Stimulated activated CD8-positive, alpha-beta memory T cell treated with anti-CD3 and anti-CD28 coated beads, Interleukin-12 subunit alpha, Interleukin-12 subunit beta, amount 100 ng/mL, for 24 hours (primary cell): ENCODE data around the gene AP3D1.
"Not testable (repeated sequence)": the region's sequence is repeated elsewhere in the genome, so short reads cannot be mapped to it uniquely, and the experiment has no call there.

Experiments used
- DNase-seq: peaks from one replicate; pipeline ENCODE4 v3.0.0-alpha.2; 2020; ENCODE audit errors: extremely low read depth

Gene AP3D1

DNA sequence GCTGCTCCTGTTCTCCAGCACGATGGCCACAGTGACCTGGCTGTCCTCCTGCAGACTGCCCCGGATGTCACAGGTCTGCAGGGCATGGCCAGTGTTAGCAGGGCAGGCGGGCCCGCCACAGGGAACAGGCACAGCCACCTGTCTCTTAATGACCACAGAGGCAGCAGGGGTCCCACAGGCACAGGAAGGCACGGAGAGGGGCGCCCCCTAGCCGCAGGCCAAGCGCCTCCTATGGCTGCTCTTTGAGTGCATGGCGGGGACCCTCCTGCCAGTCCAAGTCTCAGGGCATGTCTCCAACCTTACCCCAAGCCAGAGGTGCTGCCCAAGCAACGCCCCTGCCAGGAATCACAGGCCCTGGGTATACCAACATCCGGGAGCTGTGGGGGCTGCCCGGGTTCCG, 40.5 kb downstream of the AP3D1 start:
- no peak for DNase-seq

DNA sequence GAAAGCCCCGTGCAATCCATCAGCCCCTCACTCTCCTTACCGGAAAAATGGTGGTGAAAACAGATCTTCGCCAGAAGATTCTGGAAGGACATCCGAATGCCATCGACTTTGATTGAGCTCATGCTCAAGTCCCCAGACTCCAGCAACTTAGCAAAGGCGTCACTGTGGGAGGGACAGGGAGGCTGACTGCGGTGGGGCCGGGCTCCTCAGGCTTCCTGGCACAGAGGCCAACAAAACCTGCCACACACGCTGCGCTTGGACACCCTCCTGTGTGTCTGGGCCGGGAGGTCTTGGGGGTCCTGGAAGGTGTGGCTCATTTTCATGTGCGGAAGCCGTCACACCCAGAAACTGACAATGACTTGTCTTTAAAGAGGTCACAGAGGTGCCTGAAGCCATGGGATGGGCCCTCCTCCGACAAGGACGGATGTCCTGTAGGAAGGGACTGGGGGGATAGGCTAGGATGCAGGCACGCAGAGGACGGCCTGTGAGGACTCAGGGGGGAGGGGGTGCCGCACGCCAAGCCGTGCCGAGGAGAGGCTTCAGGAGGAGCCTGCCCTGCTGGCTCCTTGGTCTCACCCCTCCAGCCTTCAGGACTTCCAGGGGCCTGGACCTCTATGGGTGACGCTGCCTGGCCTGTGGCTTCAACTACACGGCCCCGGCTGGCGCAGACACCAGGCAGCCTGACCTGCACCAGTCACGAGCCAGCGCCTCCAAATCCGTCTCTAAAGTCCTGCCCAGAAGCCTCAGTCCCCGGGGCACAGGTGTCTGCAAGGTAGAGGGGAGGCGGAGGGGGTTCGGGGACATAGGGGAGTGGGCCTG, 42.1 kb downstream of the AP3D1 start:
- DNase-seq = no peak

DNA sequence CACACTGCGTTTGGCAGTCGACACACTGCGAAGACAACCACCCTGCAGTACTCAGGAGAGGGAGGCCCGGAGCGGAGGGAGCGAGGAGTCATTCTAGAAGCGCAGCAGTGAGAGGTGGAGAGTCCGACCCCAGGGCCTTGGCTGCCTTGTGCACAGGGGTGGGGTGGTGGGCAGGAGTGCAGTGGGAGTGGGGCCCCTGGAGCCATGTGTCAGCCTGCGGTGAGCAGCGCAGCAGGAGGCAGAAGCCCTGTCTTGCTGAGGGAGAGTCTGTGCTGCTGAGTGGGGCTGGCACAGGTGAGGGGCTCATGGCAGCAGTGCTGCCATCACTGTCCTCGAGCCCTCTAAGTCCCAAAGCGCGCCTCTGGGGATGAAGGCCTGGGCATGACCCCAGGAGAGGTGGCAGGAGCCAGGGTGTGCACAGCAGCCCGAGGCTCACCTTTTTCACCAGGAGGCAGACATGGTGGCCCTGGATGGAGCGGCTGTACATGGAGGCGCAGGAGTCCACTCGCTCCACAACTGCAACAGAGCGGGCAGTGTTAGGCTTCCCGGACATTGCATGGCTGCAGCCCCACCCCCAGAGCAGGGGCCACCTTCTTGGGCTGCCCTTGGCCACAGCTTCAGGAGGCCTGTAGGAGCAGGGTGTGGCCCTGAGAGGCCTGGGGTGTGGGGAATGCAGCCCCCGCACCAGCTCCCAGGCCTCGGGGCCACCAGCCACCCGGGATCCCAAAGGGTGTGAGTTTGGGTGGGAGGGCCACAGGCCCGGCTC, 42.9 kb downstream of the AP3D1 start:
- DNase-seq = no peak

DNA sequence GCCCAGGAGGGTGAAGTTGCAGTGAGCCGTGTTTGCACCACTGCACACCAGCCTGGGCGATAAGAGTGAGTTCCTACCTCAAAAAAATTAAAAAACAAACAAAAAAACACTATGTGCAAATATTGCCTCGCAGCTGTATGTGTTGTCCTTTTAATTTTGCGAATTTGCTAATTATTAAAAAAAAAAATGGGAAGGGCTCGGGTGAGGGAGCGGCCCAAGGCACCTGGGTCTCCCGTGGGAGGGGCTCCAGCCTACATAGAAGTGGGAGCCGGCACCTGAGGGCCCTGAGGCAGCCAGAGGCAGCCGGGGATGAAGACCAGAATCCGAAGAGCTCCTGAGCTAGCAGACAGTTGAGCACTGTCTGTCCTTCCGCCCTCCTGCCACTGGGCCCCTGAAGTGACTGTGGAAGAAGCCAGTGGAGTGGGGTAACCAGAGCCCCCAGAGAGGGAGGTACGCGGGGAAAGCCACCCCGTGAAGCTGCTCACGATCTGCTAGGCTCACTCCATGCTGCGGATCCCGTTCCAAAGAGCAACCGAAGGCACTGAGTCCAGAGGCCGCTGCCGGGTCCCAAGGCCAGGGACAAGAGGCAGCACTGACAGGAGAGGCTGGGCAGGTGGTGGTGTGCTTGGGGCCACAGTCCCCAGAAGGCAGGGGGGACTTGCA, 48.2 kb downstream of the AP3D1 start:
- DNase-seq = no peak

DNA sequence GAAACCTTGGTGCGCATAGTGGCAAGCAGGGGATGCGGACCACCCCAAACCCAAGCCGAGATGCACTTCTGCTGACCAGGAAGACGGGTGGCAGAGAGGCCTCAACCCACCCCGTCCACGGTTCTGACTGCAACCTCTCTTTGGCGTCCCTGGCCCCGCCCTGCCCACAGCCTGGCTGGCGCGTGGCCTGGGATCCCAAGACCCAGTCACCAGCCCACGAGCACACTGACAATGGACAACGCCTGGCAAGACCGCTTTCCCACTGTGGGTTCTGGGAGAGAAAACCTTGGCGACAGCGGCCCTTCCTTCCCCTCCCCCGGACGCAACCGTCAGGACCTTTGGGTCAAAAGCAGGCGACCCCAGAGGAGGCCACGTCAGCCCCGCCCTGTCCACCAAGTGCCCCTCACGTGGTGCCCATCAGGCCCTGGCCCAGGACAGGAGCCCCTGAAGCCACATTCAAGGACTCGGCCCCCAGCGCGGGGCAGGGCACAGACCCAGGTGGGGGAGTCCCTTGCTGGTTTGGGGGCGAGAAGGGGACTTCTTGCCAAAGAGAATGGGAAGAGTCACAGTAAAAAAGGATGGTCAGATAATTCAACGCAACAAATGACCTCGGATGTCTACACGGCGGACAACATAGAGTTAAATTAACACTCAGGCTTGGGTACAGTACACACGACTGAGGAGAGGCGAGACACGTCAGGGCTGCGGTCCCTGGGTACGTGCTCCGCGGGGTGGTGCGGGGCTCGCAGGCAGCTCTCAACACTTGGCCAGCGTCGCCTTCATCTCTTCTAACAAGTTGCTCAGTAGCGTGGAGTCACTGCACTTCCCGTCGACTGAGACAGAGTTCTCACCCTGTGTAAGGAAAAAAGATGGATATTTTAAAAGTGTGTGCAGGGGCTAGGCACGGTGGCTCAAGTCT, 49.7 kb downstream of the AP3D1 start:
- DNase-seq = no peak

DNA sequence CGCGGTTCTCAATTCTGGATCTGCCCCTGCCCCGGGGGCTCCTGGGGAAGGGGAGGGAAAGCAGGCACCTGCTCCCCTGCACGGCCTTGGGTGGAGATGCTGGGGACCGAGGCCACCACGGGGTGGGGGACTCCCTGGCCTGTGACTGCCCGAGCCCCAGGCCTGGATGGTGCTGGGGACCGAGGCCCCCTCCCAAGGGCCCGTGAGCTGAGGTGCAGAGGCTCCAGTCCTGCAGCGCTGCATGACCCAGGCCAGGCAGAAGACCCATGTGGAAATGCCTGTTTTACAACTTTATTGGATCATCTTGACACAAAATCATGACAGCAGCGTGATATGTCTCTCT, 50.7 kb downstream of the AP3D1 start:
- DNase-seq = no peak

DNA sequence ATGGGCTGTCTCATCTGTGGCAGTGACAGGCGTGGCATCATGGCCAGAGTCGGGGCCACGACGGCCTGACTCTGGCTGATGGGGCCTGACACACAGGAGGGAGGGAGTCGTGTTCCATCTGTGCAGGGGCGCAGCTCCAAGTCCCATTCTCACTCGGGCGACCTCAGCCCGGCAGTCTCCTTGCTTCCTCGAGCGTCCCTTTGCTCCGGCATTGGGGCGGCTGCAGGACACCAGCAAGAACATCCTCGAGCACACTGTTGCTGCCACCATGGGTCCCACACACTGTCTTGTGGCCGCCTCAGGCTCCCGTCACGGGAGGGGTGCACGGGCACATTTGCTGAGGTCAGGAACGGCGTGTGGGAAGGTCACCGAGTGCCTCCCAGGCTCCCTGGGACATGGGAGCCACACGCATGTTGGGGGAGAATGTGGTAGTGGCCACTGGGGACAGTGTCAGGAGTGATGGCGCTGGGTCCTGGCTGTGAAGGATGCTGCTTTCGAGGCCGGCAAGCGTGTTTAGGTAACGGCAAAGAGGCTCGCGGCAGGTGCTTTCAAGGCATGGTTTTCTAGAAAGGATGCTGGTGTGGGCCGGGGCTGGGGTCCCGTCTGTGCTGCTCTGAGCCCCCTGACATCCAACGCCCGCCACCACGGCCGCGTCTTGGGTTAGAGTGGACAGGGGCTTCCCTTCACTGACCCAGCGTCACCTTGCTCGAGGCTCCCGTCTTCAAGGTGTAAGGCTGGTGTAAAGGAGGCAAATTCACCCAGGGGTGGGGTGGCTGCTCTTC, 51.2 kb downstream of the AP3D1 start:
- no peak for DNase-seq

DNA sequence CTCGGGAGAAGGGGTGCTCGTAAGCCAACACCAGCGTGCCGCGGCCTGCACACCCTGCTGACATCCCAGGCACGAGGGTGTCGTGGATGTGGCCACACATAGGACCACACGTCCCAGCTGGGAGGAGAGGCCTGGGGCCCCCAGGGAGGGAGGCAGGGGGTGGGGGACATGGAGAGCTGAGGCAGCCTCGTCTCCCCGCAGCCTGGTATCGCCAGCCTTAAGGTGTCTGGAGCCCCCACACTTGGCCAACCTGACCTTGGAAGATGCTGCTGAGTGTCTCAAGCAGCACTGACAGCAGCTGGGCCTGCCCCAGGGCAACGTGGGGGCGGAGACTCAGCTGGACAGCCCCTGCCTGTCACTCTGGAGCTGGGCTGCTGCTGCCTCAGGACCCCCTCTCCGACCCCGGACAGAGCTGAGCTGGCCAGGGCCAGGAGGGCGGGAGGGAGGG, 52.3 kb downstream of the AP3D1 start:
- DNase-seq = no peak

DNA sequence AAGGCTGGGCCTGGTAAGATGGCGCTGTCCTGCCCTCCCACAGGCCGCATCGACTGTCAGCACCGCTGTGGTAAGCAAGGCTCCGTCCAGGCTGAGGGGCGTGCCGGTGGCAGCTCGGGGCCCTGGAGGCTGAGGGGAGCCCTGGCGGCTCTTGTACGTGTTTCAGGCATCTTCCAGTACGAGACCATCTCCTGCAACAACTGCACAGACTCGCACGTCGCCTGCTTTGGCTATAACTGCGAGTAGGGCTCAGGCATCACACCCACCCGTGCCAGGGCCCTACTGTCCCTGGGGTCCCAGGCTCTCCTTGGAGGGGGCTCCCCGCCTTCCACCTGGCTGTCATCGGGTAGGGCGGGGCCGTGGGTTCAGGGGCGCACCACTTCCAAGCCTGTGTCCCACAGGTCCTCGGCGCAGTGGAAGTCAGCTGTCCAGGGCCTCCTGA, 53.5 kb downstream of the AP3D1 start:
- no peak for DNase-seq

DNA sequence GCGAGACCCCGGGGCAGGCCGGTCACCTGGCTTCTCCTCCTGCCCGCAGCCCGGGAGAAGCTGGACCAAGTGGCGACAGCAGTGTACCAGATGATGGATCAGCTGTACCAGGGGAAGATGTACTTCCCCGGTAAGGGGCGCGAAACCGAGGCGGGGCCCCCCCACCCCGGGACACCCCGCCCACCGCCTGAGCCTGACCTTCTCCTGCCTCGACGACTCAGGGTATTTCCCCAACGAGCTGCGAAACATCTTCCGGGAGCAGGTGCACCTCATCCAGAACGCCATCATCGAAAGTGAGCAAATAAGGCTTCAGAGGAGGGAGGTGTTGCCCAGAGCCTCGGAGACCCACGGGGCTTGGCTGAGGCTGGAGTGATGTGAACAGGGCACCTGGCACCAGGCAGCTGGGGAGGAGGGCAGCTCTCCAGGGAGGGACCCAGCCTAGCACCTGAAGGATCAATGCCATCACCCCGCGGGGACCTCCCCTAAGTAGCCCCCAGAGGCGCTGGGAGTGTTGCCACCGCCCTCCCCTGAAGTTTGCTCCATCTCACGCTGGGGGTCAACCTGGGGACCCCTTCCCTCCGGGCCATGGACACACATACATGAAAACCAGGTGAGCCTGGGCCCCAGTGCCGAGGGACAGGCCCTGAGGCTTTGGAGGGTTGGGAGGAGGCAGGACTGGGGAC, 54.0 kb downstream of the AP3D1 start:
- no peak for DNase-seq

DNA sequence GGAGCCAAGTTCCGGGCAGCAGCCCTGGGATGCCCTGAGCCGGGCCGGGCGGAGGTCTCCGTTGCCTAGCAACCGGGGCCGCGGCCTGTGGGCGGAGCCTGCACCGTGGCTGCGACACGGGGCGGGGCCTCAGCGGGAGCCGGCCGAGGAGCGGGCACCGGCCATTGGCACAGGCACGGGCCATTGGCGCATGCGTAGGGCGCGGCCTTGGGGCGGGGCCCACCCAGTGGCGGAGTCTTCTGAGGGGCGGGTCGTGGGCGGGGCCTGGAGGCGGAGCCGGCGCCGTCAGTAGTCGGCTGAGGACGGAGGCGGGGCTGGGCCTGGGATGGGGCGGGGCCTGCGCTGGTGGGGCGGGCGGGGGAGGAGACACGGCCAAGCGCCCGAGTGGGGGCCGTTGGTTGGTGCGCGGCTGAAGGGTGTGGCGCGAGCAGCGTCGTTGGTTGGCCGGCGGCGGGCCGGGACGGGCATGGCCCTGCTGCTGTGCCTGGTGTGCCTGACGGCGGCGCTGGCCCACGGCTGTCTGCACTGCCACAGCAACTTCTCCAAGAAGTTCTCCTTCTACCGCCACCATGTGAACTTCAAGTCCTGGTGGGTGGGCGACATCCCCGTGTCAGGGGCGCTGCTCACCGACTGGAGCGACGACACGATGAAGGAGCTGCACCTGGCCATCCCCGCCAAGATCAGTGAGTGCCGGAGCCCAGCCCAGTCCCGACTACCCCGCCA, 54.7 kb downstream of the AP3D1 start, which contains the start of gene IZUMO4:
Gene IZUMO4, plus strand, starts transcription at position 436 of the 723 bp plus-strand sequence. Its CDS starts 31 bp downstream, at position 467.
- DNase-seq = peak; percentile 100

DNA sequence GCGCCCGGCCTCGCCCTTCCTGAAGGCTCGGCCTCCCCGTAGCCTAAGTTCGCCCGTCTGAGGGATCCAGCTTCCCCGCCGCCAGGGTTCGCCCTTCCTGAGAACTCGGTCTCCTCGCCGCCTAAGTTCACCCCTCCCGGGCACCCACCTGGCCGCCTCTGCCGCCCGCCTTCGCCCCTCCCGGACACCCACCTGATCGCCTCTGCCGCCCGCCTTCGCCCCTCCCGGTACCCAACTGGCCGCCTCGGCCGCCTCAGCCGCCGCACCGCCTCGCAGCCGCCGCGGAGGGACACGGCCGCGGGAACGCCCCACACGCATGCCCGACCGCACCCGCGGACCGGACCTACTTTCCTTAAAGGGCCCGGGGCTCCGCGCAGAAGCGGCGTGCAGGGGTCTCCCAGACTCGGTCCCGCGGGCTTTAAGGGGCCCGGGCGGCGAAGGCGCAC, 55.3 kb downstream of the AP3D1 start, which contains the start of gene MOB3A:
Gene MOB3A, minus strand, starts transcription at position 293 of the 446 bp plus-strand sequence. CDS start 17,766 bp downstream, outside the sequence.
- peak; percentile 61 for DNase-seq

DNA sequence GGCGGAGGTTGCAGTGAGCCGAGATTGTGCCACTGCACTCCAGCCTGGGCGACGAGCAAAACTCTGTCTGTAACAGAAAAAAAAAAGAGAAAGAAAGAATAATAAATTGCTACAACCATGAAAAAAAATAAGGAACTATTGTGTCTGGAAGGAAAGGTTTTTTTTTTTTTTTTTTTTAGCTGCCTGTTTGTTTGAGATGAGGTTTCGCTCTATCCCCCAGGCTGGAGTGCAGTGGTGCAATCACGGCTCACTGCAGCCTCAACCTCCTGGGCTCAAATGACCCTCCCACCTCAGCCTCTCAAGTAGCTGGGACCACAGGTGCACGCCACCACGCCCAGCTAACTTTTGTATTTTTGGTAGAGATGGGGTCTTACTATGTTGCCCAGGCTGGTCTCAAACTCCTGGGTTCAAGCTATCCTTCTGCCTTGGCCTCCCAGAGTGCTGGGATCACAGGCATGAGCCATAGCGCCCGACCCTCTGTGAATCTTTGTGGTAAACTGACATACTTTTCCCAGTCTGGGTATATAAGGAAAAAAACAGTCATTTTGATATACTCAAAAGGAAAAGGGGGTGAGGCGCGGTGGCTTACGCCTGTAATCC, 59.3 kb downstream of the AP3D1 start:
- DNase-seq = not testable (repeated sequence)

DNA sequence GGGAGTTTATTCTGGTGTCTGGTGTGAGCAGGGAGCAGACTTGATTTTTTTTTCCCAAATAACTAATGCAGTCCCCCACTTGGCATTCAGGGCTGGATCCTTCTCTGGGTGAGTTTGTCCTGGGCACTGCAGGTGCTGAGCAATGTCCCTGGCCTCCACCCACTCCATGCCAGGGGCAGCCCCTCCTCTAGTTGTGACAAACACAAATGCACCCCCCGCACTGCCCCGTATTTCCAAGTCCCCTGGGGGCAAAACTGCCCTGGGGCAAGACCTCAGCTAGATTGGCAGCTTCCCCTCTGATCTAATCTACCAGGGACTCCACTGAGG, 61.7 kb downstream of the AP3D1 start:
- no peak for DNase-seq

DNA sequence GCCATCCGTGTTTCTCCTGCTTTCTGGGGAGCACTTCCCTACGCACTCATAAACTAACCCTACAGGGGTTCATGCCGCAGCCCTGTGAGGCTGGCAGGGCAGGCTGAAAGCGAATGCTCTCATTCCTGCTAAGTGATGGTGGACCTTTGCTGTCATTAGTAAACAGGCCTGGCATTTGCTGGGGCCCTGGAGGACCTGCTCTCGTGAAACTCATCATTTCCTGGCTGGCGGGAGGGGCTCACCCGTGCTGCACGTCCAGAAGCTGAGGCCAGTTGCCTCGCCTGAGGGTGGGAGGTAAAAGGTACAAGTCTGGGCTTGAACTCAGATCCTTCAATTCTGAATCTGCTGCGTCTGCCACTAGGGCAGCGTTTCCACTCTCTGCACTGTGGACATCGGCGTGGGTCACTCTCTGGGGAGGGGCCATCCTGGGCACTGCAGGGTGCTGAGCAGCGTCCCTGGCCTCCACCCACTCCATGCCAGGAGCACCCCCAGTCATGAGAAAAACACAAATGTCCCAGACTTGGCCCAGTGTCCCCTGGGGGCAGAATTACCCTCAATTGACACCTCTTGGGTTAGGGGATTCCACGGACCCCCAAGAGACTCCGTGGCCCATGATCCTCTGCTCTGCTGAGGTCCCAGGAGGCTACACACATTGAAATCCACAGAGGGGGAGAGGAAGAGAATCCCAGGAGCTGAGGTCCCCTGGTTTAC, 62.2 kb downstream of the AP3D1 start:
- DNase-seq = no peak

DNA sequence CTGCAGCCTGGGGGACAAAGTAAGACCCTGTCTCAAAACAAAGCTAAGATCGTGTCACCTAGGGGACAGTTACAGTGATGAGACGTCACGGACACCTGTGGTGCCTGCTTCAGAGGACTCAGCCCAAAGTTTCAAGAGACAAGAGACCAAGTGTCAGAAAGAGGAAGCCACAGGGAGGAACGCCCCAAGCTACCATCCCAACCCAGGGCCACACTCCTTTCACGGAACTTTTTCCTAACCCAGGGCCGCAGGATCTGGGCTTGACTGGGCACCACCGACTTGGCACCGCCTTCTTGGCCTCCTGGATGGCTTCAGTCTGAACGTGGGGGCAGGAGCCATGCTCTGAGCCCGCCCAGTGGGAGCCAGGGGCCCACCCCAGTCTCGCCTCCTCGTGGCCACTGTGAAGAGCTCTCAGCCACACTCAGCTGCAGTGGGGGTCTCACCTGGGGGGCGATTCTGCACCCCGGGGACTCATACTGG, 63.7 kb downstream of the AP3D1 start:
- DNase-seq = no peak

DNA sequence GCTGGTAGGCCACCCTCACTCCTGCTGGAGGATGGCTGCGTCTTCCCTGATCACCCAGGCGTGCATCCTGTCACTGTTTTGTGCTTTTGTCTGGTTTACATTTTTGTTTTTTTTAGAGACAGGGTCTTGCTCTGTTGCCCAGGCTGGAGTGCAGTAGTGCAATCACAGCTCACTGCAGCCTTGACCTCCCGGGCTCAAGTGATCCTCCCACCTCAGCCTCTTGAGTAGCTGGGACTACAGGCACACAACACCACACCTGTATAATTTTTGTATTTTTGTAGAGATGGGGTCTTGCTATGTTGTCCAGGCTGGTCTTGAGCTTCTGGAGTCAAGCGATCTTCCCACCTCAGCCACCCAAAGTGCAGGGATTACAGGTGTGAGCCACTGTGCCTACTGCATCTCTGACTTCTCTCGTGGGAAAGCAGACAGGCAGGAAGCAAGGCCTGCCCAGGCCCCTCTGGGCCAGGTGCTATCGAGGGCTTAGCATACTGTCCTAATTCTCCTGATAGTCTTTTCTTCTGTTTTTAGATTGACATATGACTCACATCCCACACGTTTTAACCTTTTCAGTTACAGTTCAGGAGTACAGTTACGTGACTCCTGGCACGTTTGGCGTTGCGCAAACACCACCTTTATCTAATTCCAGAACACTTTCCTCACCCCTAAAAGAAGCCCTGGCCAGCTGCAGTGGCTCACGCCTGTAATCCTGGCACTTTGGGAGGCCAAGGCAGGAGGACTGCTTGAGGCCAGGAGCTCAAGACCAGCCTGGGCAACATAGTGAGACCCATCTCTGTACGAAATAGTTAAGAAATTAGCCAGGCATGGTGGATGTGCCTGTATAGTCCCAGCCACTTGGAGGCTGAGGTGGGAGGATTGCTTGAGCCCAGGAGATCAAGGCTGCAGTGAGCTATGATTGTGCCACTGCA, 64.4 kb downstream of the AP3D1 start:
- DNase-seq = not testable (repeated sequence)
